Left kidney (tissue), 2 donors: ENCODE results near the gene SMAD7. TPM values are rescaled to one million over a fixed set of nuclear protein-coding genes. Genes with fewer than 3 reads are reported as not detected.

Experiments
- DNase-seq: peaks from one replicate; pipeline ENCODE4 v3.0.0-alpha.2; 2013
- polyA plus RNA-seq: library from polyadenylated mRNA; unstranded; fragments of 120-200 nt; gene quantifications from one replicate; pipeline ENCODE4 v1.2.1, GENCODE V29; 2013; ENCODE audit not compliant: insufficient read length

The SMAD7 gene
- polyA plus RNA-seq, 1 donor = 60.6 TPM

DNA sequence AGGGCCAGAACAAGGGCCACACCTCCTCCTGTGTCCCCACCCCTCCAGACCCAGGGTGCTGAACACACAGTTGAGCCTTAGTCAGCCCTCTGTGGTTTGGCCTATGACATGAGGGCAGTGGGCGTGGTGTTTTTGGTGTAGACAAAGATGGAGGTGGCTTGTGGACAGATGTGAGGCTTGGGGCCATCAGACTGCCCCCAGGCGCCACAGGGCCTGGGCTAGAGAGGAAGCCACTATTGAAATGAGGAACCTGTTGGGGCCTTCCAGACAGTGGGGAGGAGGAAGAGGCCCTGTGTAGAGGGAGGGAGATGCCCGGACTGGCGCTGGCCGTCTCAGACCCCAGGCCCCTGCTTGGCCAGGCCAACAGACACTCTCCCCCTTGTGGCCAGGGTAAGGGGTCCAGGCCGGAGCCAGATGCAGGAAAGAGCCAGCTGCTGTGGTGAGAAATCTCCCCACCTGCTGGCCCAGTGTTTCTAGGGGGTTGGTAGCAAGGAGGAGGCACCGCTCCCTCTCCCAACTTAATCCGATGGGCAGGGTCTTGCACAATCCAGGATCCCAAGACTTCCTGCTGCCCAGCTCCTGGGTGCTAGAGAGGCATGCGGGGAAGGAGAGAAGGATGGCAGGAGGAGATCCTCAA is 53.8 kb downstream of the SMAD7 start:
- no peak for DNase-seq

DNA sequence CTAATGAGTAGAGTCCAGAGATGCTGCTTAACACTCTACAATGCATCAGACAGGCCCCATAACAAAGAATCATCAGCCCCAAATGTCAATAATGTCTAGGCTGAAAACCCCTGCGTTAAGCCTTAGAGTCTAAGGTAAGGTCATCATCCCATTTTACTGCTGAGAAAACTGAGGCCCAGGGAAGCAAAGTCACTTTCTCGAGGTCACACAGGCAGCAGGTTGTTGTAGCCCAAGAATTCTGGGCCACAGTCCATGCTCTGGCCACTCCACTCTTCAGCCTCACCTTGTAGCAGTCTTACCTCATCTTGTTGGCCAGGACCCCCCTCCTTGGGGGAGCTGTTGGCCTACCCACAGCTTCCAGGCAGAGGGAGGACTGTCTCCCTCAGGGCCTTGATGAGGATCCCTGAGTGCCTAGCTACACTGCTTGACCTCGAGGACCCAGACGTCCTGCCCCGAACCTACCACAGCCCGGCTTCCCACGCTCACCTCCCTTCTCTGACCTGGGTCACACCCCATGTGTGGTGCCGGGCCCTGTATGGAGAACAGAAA is 54.4 kb downstream of the SMAD7 start:
- no peak for DNase-seq

DNA sequence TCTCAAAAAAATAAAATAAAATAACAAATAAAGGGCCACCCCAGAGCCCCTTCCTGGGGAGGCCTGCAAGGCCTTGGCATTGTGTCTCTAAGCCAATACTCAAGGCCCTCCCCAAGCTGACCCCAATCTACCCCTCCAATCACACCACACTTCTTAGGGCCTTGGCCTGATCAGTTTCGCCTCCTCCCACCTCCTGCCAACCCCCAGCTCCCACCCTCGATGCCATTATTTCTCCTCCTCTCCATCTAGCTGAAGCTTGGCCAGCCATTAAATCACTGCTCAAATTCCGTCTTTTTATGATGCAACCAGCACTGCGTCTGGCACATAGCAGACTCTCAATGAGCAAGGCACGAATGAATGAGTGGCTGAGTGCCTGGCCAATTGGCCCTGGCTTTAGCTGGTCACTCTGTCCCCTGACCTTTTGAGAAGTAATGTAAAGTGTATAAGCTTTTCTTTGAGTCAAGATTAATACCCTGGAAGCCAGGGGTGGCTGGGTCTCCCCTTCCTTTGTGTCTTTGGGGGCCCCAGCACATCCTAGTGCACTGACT is 55.9 kb downstream of the SMAD7 start:
- no peak for DNase-seq

DNA sequence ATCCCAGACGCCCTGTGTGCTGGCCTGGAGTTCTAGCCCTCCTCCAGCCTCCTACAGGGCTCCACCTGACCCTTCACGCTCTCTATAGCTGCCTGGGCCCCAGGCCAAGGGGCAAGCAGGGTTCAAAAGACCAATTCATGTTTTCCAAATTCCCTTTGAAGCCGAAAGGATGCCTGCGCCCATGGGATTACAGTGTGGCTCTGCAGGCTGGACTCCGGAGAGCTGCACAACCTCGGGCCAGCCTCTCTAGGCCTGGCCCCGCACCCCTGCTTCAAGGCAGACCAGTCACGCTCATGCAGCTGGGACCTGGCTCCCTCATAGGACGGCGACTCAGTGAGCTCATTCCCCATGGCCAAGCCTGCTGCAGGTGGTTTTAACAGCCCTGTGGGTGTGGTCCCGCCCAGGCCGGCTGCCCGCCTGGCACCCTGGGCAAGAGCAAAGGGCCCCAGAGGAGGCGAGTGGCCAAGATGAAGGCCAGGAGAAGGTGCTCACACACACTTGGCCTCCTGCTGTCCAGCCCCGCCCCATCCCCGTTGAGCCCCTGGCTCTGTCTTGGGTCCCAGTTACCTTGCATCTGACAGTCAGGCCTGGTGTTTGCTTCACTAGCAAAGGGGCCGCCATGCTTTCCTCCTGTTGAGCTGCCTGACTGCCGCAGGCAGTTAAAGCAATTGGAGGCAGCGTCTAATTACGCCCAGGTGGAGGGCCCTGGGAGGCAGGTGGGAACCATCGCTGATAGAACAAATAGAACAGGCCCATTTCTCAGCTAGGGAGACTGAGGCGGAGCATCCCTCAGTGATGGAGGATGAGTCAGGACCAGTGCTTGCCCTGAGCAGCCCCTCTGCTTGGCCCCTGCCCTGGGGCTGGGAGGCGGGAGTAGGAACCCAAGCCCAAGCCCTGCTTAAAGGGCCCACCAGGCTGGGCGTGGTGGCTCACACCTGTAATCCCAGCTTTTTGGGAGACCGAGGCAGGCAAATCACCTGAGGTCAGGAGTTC is 56.9 kb downstream of the SMAD7 start:
- no peak for DNase-seq

DNA sequence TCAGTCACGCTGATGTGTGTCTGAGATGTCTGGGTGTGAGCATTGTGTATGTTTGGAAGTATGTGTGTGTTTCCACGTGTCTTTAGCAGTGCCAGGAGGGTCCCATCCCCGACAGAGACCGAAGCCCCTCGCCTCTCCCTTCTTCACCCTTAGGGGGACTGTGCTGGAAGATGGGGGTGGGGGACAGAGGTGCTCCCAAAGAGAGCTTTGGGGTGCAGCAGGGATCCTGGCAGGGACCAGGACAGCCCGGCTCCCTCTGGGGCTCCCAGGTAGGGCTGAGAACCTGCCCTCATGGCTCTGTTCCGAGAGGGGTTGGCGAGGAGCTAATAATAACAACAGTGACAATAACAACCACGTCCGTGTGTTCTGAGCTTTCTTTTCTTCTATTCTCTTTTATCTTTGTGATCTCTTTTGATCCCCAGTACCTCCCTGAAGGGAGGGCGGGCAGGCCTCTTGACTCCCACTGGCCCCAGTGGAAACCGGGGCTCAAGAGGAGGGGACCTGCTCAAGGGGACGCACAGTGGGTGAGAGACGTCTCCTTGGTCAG is 57.6 kb downstream of the SMAD7 start:
- DNase-seq = no peak

DNA sequence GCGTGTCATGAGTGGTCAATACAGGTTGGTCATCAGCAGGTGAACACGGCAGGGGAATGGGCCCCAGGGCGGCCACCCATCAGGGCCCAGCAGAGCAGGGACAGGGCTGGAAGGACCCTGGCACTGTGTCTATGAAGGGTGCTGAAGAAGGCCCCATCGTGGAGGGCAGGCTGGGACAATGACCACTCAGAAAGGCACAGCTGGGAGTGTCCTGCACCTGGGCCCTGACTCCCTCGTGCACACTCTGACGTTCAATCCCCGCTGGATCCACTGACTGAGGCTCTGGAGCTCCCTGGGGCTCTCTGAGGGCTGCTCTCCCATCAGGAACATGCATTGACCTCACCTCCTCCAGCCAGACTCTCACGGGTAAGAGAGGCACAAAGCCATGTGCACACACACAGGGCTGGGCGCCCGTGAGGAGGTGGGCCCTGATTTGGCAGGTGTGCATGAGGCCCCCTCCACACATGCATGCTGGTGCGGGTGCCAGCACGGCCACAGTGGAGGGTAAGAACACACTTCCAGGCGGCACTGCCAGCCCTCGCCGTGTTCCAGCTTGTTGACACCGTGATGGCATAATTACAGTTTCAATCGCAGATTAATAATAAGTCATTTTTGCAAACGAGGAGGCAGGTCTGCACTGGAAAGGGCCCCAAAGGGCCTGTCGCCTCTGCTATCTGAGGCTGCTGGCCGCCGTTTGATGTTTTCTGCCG is 58.5 kb downstream of the SMAD7 start:
- DNase-seq = no peak

DNA sequence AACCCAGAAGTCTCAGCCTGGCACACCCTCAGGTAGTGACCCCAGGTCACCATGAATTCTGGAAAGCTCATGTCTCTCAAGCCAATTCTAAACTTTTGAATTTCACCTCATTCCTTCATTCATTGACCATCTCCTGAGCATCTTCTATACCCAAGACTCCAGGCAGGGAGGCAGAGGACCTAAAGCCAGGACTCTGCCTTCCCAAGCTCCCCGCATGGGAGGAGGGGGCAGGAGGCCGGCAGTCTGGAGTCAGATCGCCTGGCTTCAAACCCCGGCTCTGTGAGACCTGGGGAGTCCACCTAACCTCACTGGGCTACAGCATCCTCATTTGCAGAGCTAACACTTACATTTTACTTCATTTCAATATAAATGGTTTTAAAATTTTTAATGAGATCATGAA is 59.0 kb downstream of the SMAD7 start:
- DNase-seq = no peak

DNA sequence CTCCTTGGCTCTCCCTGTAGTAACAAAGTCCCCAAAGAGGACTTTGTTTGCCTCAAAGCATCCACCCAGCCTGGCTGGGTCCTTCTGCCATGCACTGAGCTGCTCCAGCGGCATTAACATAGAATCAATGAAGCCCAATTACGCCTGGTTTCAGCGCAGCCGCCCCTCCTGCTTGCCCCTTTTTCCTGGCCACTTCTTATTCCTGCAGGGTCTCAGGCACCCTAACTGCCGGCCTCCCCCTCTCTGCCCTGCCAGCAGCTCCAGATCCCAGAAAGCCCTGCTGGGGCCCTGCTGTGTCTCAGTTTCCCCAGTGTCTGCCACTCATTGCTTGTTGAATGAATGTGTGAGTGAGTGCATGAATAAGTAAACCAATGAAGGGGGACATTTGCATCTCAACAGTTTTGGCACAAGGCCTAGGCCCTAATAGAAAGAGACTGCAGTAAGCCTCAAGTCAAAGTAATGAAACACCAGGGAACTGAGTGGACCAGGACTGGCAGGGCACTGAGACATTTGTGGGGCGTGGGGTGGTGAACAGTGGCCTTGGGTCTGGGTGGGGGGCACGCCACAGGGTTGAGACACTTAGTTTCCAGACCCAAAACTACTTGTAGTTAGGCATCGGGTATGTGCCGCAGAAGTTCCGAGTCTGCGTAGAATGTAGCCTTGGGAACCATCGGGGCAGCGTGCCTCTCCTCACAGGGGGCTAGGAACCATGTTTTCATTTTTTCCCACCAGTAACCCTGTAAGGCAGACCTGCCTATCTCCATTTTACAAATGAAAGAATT is 60.6 kb downstream of the SMAD7 start:
- no peak for DNase-seq

DNA sequence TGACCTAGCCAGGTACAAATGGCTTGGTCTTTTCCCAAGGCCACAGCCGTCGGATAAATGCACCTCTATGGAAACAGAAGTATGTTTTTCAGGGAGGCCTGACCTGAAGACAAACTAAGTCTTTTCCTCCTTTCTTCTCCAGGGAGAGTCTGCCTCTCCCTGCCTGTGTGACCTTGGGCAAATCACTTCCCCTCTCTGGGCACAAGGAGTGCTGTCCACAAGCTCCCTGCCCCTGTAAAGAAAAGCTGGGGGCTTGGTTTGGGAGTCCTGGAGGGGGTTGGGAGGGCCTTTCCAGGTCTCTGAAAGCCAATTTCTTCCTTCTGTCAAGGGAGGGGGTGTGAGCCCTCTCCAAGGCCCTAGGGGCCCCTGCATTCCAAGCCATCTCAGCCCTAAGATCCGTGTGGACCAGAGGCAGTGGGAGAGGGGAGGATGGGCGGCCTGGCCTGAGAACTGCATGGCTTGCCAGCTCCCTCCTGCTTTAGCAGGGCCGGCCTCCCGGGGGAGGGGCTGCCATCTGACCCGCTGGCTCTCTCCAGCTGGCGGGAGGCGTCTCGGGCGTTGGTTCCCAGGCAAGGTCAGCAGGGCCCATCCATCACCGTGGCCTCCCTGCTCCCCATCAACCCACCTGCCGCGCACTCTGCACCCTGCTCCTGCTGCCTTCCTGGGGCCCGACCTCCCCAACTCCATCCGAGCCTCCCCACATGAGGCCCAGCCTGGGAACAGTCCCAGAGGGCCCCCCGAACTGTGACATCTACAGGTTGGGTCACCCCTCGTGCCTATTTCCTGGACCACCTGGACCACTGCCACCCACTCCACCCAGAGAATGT is 61.4 kb downstream of the SMAD7 start:
- peak; percentile 73 for DNase-seq

DNA sequence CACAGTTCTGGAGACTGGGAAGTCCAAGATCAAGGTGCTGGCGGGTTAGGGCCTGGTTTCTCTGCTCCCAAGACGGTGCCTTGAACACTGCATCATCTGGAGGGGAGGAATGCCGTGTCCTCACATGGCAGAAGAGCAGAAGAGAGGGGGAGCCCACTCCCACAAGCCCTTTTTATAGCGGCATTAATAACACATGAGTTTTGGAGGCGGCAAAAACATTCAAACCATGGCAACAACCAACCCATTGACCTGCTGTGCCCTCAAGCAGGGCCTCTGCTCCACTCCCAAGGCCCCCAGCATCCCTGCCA is 62.0 kb downstream of the SMAD7 start:
- no peak for DNase-seq

DNA sequence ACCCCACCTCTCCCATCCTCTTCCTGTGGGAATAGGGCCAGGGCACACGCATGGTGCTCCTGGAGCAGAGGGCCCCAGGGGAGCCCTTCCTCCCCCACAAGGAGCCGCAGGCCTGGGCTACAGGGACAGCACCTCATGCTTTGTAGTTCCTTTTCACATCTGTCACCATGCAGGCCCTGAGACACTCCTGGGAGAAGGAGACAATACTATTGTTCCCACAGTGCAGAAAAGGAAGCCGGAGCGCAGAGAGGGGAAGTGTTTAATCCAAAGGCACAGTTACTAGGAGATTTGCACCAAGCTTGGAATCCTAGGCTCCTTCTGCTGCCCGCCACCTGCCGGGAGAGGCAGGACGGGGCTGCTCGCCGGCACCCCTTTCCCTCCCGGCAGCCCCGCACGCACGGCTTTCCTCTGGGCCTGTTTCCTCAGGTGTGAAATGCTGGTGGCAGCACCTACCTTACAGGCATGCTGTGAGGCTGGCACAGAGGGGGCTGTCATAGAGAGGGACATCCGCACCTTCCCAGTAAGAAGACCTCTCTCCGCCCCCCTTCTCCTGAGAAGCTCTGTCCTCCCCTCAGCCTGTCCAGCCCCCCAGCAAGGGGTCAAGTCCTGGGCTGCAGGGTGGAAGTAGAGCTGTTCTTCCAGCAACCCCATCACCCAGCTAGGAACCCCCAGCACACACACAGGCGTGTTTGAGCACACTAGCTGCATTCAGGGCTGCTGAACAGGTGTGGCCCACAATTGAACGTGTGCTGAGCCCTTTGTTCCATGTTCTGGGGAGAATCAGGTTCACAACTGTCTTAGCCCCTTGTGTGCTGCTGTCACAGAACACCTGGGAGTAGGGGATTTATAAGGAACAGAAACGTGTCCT is 62.6 kb downstream of the SMAD7 start:
- no peak for DNase-seq

DNA sequence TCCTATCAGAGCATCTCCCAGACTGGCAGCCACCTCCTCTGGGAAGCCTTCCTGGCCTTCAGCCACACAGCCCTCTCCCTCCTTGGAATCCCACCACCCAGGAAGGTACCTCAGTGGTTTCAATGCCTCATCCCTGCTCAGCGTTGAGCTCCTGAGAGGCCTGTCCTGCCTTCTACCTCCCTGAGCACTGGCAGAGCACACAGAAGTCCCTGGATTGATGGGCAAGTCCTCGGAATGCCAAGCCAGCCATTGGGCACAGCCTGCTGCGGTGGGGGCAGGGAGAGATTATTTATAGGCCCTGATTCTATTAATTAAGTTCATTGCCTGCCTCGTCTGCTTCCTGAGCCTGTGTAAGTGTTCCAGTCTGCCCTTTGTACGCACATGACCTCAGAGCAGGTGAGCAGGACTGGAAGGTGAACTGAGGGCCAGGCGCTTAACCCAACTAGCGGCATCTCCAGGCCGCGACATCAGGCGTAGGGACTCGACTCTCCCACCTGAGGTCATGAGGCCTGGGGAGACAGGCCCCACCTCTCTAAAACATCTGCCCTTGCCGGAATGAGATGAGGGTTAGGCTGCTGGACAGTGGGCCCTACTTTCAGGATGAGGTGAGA is 63.4 kb downstream of the SMAD7 start:
- DNase-seq = no peak

DNA sequence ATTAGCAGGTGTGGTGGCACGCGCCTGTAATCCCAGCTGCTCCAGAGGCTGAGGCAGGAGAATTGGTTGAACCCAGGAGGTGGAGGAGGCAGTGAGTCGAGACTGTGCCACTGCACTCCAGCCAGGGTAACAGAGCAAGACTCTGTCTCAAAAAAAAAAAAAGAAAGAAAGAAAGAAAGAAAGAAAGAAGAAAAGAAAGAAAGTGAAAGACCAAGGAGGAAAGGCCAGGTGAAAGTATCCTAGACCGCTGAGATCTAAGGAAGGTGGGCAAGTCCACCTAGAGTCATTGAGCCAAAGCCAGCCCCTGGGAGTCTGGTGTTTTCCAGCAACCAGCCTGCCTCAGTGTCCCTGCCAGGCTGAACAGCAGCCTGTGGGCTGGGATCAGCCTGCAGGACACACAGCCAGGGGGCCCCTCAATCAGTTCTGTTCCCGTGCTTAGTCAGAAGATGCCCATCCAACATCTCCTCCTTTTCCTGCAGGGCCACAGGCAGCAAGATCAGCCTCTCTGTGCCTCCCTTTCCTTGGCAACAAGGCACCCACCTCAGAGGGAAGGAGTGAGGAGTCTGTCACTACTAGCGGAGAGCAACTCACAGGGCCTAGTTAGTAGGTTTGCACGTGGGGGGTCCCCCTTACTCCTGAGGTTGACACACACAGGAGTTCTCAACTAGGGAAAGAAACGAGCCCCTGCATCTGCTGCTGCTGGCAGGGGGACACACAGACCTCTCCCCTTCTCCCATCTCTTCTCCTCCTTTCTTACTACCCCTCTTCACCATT is 64.1 kb downstream of the SMAD7 start:
- DNase-seq = no peak

DNA sequence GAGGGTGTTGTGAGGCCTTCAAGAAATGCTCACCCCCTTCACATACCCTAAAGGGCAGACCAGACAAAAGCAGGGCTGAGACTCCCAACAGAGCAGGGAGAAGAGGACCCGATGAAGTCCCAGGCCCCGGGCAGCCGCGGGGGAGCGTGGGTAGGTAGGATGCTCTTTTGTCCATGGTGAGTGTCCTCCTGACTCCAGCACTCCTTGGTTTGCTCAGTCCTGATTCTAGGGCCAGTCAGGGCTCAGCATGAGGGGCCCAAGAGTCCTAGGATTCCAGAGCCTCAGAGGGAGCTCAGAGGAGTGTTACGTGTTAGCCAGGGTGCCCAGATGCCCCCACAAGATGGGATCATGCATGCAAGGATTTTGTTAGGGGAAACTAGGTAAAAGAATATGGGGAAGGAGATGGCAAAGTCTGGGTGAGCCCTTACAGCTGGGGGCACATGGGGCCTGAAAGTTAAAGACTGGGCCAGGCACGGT is 64.8 kb downstream of the SMAD7 start:
- DNase-seq = no peak

DNA sequence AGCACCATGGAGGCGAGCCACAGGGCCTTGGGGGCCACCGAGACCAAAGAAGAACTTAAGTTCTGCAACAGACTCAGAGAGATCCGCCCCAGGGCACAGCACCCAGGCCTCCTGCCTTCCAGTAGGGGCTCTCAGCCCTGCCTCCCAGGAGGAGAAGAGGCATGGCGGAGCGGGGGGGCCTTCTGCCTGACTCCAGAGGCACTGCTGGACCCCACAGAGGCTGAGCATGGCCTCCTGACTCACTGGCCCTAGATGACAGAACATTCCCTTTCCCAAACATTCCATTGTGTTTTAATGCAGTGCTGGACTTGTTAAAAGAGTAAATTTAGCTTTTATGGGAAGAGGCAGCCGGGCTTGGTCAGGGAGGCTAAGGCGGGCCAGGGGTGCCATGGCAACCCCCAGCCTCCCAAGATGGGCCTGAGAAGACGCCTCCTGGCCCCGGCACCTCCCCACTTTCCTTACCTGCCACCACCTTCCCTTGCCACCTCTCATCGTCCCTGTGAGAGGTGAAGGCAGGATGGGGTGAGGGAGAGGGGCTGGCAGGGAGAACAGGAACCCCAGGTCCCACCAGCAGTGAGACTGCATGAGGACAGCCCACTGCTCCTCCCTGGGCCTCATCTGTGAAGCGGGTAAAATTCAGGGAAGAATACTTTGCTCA is 65.4 kb downstream of the SMAD7 start:
- DNase-seq = no peak

DNA sequence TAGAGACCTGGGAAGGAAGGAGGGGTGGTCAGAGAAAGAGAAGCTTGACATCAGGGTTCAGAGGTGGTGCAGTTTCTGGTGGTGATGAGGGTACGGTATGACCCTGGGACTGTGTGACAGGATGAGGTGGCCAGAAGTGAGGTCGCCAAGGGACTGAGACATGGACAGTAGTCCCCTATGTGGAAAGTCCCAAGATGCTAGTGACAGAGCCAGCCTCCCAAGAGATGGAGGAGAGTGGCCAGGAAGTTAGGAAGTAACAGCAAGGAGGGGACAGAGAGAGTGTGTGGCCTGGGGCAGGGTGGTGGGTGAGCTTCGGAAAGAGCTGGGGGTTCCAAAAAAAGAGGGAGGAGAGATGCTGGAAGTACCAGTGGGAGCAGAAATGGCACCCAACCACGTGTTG is 66.0 kb downstream of the SMAD7 start:
- DNase-seq = no peak

DNA sequence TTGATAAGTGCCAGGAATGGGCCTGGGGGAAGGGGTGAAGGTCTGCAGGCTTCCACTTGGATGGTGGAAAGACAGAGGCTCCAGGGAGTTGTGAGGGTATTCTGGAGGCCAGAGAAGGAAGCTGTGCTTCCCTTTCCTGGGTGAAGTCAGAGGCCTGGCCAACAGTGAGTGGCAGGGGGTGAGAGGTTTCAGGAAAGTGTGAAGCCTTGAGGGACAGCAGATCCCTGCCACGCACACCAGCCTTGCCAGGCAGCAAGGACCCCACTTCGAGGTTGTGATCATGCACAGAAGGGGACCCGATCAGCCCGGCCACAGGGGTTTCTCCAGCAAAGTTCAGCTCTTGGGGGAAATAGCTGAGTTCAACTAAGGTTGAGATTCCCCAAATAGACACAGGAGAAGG is 66.5 kb downstream of the SMAD7 start:
- DNase-seq = no peak
